GM18499 (cell line): ENCODE results near the gene MBL2.

Experiments
- ATAC-seq: cut with Tn5 transposase; IDR thresholded peaks from one replicate; pipeline ENCODE4 v1.9.1; 2021; ENCODE audit warnings: moderate number of reproducible peaks; ENCODE audit not compliant: insufficient read depth, unreplicated experiment

Gene MBL2

DNA sequence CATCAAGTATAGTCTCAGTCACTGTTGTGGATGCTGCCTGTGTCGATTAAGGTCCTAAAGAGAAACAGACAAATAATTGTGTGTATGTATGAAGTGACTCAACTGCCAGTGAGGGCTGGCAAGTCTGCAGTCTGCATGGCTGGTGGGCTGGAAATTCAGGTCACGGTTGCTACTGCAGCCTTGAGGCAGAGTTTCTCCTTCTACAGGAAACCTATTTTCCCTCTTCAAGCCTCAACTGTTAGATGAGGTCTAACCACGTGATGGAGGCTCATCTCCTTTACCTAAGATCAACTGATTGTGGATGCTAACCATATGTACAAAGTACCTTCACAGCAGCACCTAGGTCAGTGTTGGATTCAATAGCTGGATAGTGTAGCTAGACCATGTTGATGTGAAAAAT lies 29.9 kb downstream of the MBL2 start:
- ATAC-seq: no peak

DNA sequence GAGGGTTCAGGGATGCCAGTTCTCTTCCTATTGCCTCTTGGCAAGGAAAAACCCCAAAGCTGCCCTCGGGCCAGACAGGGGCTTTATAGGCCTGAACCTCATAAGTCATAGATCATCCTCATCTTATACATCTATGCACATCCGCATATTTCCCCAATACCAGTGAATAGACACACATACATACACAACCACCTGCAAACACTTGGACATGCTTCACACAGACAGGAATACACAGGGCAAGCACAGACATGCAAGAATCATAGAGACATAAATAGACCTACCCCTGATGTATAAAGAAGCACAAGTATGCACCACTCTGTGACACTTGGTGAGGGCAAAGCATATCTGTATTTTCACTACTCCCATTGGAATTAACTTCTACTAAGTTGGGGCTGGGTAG lies 30.7 kb downstream of the MBL2 start:
- ATAC-seq: no peak

DNA sequence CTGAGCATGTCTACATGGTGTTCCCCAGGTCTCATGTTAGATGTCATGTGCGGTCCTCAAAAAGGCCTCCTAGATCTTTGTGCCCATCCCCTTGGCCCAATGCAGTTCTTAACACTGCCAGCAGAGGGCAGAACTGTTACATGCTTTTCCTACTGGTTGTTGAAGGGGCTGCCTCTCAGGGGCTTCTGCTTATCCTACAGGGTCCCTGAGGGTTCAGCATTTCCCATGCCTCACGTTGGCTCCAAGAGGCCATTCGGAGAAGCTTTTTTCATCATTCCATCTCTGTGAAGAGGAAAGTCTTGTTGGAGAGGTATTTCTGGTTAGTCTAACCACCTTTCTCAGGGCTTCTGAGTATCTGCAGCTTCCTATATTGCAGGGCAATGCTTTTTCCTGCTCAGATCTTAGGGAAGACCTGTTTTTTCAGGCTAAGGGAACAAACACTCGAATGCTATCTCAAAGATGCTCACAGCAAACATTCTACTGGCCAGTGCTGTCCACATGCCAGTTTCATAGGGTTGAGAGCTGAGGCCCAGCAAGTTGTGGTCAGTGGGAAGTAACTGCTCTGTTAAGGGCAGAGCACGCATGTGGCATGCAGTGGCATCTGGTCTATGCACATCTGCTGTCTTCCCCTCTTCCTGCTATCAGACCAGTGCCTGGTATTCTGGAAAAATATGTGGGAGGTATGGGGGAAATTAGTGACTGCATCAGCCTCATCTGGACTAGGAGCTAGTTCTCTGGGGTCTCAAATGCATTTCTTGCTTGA lies 31.5 kb downstream of the MBL2 start:
- ATAC-seq: peak; percentile 41

DNA sequence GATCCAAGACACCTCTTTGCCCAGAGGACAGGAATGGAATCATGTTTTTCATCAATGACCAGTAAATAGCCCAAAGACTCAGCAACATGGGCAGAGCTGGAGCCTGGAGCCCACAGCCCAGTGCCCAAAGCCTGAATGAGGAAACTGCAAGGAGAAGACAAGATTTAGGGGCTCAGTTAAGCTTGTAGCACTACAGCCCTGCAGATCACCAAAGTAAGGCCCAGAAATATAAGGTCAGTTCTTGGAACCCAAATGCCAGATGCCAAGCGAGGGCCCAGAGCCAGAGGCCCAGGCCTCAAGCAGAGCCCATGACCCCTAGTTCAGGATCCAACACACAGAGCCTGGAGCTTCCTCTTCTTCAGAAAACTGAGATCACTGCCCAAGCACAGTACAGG lies 32.4 kb downstream of the MBL2 start:
- ATAC-seq: no peak

DNA sequence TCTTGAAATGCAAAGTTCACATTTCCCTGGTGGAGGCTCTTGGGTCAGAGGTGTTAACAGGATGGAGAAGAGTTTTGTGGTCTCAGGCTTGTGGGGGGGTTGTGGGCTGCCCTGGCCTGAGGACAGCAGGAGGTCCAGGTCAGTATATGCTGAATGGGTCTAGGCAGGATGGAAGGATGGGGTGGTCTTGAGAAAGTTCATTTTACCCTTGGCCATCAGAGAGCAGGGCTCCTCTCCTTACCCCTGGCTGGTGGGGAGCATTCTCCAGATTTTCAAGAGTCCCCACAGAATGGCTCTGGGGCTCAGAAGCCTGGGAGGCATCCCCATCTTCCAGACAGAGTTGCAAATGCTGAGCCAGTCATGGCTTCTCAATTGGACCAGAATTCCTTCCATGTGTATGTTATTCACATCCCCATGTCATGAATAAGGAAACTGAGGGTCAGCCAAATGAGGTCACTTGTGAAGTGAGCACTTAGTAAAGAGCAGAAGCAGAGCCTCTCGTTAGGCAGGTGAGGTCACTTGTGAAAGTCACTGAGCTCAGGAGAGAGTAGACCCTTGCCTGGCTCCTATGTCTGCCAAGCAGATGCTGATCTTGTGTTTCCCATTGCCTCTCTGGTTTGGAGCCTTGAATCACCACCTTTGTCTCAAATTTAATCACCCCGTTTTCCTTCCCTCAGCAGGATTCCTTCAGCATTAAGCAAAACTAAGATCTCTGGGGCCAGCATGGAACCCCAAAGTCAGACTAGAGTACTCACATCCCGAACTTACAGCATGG lies 33.0 kb downstream of the MBL2 start:
- ATAC-seq: no peak

DNA sequence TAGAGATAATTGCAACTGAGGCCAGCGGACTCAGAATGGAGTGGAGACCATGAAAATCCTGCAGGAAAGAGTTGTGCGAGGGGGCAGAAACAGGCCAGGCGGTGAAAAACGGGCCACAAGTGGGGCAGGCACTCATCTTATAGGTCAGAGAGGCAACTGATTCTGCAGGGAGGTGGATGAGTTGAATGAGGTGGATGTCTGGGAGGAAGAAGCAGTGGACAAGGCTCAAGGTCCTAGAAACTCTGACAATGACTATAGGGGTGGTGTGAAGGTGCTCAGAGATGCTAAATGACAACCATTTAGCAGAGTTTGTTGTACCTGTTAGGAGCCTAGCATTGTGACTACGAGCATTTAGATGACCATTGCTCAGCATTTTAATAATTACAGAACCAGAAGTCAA lies 33.6 kb downstream of the MBL2 start:
- no peak for ATAC-seq

DNA sequence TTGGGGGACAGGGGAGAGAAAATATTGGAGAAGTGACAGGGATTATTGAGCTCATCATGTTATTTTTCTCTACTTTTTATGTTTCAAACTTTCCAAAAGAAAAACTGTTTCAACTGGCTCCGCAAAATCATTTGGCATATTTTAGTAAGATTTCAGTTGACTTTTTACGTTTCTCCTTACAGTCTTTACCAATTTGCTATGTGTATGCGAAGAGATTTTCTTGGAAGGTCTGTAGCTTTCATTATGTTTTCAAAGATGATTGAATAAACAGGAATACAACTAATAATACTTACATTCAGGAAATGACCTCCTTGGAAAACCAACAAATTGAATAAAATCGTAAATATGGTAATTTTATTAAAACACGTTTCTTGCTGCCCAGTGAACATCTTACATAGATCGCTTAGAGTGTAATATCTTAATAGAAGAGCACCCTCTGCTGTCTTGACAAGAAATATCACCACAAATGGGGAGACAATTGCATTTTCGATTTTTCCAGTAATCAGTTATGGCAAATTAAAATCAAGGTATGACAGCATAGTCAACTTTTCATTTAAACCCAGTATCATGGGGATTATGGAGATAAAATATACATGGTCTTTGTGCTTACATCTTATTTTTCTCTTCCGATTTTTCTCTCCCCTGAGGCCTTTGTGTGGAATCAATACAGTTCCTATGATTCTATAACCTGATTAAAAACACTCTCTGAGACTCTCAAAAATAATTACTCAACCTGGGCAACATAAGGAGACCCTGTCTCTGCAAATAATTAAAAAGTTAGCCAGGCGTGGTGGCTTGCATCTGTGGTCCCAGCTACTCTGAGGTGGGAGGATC lies 43.1 kb downstream of the MBL2 start:
- peak; percentile 68 for ATAC-seq

DNA sequence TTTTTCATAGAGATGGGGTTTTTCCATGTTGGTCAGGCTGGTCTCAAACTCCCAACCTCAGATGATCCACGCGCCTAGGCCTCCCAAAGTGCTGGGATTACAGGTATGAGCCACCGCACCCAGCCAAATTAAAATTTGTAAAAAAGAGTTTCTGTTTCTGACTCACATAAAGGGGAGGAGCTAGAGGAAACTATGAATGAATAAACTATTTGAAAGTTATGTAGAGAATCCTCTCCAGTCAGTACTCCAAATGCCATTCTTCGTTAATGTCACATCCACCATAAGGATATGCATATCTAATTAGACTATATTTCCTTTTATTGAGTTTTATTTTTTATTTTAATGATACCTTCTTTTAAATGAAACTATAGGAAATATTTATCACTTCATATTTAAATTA lies 52.6 kb downstream of the MBL2 start:
- no peak for ATAC-seq
